ENCODE measurements around the gene CD93.

DNA sequence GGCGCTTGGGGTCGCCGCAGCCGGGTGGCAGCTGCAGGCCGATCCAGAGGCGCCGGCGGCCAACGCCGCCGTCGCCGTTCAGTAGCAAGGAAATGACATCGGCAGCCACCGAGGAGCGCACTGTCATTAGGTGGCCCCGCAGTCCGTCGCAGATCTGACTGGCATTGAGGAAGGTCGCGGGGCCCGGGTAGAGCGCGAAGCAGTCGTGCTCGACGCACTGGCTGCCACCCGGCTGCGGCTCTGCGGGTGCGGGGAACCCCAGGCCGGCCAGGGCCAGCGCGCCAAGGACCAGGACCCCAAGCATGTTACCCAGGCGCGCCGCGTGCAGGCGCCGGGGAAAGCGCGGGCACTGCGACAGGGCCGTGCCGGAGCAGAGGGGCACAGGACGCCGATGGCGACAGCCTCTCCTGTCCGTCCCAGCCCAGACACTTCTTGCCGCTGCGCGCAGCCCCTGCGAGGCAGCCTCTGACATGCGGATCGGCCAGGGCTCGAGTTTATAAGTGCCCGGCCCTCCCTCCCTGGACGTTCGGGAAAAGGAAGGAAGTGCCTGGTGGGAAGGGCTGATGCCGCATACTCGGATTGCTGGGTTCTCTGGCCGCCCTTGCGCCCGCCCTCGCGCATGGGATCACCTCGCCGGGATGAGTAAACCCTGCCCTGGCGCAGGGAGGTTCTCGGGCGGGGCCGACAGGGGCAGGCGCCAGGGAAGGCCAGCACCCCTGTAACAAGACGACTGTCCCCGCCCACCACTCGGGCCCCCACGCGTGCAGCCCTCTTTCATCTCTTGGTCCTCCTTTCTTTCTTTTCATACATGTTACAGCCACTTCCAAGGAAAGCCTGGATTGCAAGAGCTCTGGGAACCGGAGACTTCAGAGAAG is 36.7 kb downstream of the CD93 start, which contains the start of gene THBD:
- TF ChIP-seq RAD21 (IDR thresholded peaks at IDR 0.05; ENCODE audit: low read depth) (no peak), YY1 (IDR thresholded peaks at IDR 0.05; ENCODE audit: low read depth) (no peak), FOXM1 (IDR thresholded peaks at IDR 0.05; ENCODE audit: borderline replicate concordance, low read depth) (no peak), EP300 (IDR thresholded peaks at IDR 0.05; ENCODE audit: borderline replicate concordance) (no peak), CEBPB (IDR thresholded peaks at IDR 0.05) (no peak), TEAD4 (IDR thresholded peaks at IDR 0.05) (no peak), TCF12 (IDR thresholded peaks at IDR 0.05; ENCODE audit: low read depth) (no peak), CREB1 (IDR thresholded peaks at IDR 0.05; ENCODE audit: low read depth) (no peak), NFIC (IDR thresholded peaks at IDR 0.05) (no peak), TAF1 (IDR thresholded peaks at IDR 0.05; ENCODE audit: low read depth) (no peak)
- TF ChIP-seq, protein P1, sequence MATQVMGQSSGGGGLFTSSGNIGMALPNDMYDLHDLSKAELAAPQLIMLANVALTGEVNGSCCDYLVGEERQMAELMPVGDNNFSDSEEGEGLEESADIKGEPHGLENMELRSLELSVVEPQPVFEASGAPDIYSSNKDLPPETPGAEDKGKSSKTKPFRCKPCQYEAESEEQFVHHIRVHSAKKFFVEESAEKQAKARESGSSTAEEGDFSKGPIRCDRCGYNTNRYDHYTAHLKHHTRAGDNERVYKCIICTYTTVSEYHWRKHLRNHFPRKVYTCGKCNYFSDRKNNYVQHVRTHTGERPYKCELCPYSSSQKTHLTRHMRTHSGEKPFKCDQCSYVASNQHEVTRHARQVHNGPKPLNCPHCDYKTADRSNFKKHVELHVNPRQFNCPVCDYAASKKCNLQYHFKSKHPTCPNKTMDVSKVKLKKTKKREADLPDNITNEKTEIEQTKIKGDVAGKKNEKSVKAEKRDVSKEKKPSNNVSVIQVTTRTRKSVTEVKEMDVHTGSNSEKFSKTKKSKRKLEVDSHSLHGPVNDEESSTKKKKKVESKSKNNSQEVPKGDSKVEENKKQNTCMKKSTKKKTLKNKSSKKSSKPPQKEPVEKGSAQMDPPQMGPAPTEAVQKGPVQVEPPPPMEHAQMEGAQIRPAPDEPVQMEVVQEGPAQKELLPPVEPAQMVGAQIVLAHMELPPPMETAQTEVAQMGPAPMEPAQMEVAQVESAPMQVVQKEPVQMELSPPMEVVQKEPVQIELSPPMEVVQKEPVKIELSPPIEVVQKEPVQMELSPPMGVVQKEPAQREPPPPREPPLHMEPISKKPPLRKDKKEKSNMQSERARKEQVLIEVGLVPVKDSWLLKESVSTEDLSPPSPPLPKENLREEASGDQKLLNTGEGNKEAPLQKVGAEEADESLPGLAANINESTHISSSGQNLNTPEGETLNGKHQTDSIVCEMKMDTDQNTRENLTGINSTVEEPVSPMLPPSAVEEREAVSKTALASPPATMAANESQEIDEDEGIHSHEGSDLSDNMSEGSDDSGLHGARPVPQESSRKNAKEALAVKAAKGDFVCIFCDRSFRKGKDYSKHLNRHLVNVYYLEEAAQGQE (IDR thresholded peaks at IDR 0.05; ENCODE audit: low read depth), result no peak
- TF ChIP-seq, protein P2, sequence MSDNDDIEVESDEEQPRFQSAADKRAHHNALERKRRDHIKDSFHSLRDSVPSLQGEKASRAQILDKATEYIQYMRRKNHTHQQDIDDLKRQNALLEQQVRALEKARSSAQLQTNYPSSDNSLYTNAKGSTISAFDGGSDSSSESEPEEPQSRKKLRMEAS (IDR thresholded peaks at IDR 0.05), result no peak
- TF ChIP-seq, protein P3, sequence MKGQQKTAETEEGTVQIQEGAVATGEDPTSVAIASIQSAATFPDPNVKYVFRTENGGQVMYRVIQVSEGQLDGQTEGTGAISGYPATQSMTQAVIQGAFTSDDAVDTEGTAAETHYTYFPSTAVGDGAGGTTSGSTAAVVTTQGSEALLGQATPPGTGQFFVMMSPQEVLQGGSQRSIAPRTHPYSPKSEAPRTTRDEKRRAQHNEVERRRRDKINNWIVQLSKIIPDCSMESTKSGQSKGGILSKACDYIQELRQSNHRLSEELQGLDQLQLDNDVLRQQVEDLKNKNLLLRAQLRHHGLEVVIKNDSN (IDR thresholded peaks at IDR 0.05), result no peak
